ENCODE data around the gene AFP. TPM values are rescaled to one million over a fixed set of nuclear protein-coding genes. Genes with fewer than 3 reads are reported as not detected.

The AFP gene
- total and polyA plus RNA-seq, 11 donors = not detected

DNA sequence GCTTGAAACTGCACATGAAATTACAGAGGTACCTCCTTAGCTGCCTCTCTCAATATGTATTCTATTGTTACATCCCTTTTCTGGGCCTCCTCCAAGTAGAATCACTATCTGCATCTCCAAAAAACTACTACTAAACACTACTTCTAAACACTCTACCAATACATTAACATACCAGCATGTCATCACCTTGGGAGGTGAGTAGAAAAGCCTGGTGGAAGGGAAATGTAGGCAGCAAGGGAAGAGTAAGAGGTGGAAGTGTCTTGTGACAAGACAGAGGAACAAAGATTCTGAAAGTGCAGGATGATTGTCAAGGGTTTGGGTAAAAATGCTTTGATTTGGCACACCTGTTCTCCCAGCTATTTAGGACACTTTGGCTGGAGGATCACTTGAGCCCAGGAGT, 49.1 kb downstream of the AFP start:
- no peak for ATAC-seq
- DNase-seq = no peak
- H3K27me3 ChIP-seq = no peaks in the 10 kb centered on the region

DNA sequence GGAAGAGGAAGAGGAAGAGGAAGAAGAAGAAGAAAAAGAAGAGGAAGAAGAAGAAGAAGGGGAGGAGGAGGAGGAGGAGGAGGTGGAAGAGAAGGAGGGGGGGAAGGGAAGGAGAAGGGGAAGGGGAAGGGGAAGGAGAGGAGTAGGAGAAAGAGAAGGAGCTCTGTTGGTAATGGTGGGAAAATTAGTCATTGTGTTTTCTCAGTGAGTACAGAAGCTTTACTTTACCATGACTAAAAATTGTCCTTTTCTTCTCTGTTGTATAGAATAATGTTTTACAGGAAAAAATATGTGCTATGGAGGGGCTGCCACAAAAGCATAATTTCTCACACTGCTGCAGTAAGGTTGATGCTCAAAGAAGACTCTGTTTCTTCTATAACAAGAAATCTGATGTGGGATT, 49.6 kb downstream of the AFP start:
- DNase-seq (no peak), ATAC-seq (no peak)
- Histone ChIP-seq H3K27me3 (no peaks in the 10 kb centered on the region), H3K36me3 (no peaks in the 10 kb centered on the region), H3K9me3 (no peaks in the 10 kb centered on the region), H3K4me3 (no peak overlapping the region), H3K4me1 (no peaks in the 10 kb centered on the region), H3K27ac (no peak overlapping the region)
- TF ChIP-seq, protein P1, sequence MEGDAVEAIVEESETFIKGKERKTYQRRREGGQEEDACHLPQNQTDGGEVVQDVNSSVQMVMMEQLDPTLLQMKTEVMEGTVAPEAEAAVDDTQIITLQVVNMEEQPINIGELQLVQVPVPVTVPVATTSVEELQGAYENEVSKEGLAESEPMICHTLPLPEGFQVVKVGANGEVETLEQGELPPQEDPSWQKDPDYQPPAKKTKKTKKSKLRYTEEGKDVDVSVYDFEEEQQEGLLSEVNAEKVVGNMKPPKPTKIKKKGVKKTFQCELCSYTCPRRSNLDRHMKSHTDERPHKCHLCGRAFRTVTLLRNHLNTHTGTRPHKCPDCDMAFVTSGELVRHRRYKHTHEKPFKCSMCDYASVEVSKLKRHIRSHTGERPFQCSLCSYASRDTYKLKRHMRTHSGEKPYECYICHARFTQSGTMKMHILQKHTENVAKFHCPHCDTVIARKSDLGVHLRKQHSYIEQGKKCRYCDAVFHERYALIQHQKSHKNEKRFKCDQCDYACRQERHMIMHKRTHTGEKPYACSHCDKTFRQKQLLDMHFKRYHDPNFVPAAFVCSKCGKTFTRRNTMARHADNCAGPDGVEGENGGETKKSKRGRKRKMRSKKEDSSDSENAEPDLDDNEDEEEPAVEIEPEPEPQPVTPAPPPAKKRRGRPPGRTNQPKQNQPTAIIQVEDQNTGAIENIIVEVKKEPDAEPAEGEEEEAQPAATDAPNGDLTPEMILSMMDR (IDR thresholded peaks at IDR 0.05) = no peak
- no peak for TF ChIP-seq POLR2A (IDR thresholded peaks at IDR 0.05)
- intact Hi-C loops (cut with DNase I) = no loop called here

More for the DNA sequence above, 49.1 kb downstream of the AFP start:
- Histone ChIP-seq H3K9me3 (no peaks in the 10 kb centered on the region), H3K27ac (no peak overlapping the region), H3K4me3 (no peak overlapping the region), H3K36me3 (no peaks in the 10 kb centered on the region), H3K4me1 (no peaks in the 10 kb centered on the region)
- intact Hi-C loops (cut with DNase I) = no loop called here
- TF ChIP-seq, protein P1 (IDR thresholded peaks at IDR 0.05) = no peak
- no peak for TF ChIP-seq POLR2A (IDR thresholded peaks at IDR 0.05)

GRCh38 chr4:73486497-73486896, 50.5 kb downstream of the AFP start:
- Histone ChIP-seq H3K4me3 (no peak overlapping the region), H3K36me3 (no peaks in the 10 kb centered on the region), H3K27me3 (no peaks in the 10 kb centered on the region), H3K9me3 (no peaks in the 10 kb centered on the region), H3K4me1 (no peaks in the 10 kb centered on the region), H3K27ac (no peak overlapping the region)
- intact Hi-C loops (cut with DNase I) = no loop called here
- TF ChIP-seq, protein P1 (IDR thresholded peaks at IDR 0.05) = no peak
- TF ChIP-seq POLR2A (IDR thresholded peaks at IDR 0.05) = no peak
- DNase-seq (no peak), ATAC-seq (no peak)
- 31 to 46% (median 38%) methylated on average over 1 of the region's 1 CpG for WGBS, 4 donors

- TF ChIP-seq, protein P1 (IDR thresholded peaks at IDR 0.05) = no peak
- no peak for TF ChIP-seq POLR2A (IDR thresholded peaks at IDR 0.05)
- H3K36me3 ChIP-seq = no peaks in the 10 kb centered on the region
- intact Hi-C loops (cut with DNase I) = no loop called here
- H3K4me3 ChIP-seq = no peak overlapping the region
- no peaks in the 10 kb centered on the region for H3K4me1 ChIP-seq
- no peaks in the 10 kb centered on the region for H3K9me3 ChIP-seq
- WGBS, 4 donors = 77 to 88% (median 83%) methylated on average over 1 of the region's 1 CpG
- no peak overlapping the region for H3K27ac ChIP-seq
- DNase-seq (no peak), ATAC-seq (no peak)
- no peaks in the 10 kb centered on the region for H3K27me3 ChIP-seq
These were observed 51.2 kb downstream of the AFP start for GRCh38 chr4:73487233-73487632.
